Measurements from ENCODE around the gene ARHGAP28.

ARHGAP28 gene

DNA sequence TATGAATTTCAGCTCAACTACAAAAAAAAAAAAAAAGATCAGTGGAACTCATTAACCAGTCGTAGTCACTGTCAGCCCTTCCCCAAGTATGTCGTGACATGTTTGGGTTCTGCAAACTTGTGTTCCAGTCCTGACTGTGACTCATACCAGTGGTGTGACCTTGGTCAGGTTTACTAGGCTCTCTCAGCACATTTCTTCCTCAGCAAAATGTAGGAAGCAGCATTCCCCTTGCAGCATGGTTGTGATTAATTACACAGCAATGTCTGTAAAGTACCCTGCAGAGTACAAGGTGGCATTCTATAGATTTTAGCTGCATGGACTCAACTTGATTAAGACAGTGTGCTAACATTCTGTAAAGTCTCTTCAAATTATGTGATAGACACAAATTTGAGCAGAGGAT, 231.1 kb downstream of the ARHGAP28 start:
- no peak for DNase-seq (ENCODE audit: low read depth in 3 of 3)

DNA sequence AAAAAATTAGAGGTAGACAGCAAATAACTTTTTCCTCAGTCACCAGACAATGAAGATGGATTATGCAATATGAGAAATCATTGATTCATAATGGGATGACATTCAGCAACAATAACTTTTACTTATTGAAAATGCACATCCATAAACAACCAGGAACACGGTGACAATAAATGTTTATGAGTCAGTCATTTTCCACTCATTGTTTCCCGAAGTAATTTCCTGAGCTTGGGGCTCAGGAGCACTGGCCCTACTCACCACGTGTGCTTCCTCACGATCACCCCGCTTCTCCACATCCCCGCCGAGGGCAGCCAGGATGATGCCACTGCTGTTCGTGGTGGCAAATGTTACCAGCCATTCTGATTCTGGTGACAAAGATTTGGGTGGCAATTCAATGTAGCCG, 231.8 kb downstream of the ARHGAP28 start:
- no peak for DNase-seq (ENCODE audit: low read depth in 3 of 3)

DNA sequence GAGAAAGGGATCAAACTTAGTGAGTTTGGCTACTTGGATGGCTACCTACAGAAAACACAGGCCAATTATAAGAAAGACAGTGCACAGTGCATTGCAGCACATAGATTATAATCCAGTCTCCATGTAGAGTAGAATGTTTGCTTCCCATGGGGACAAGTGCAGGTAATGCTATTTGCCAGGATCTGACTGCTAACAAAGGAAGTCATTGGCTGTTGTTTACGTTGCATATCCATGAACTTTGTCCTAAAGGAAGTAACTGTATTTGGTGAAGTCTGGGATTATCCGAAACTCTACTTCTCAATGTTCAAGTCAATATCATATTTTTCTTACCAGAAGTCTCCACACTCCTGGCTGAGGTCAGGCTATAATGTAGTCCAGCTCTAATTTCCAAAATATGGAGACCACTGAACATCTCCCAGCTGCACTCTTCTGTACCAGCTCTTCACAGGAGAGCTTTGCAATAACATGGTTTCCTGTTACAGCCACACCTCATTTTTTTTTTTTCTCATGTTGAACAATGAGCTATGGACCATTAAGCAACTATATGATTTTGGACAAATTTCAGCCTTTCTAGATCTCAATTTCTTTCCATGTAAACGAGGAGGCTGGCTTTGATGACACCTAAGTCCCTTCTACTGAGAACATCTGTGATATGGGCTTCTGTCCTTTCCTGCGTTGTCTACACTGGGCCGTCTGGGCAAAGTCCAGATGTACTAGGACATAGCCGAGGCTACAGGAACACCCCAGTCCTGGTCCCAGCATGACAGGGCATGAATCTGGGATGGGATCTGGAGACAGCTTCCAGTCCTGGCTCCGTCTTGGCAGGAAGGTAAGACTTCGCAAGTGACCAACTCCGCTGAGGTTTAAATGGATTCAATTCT, 233.3 kb downstream of the ARHGAP28 start:
- no peak for DNase-seq (ENCODE audit: low read depth in 3 of 3)

DNA sequence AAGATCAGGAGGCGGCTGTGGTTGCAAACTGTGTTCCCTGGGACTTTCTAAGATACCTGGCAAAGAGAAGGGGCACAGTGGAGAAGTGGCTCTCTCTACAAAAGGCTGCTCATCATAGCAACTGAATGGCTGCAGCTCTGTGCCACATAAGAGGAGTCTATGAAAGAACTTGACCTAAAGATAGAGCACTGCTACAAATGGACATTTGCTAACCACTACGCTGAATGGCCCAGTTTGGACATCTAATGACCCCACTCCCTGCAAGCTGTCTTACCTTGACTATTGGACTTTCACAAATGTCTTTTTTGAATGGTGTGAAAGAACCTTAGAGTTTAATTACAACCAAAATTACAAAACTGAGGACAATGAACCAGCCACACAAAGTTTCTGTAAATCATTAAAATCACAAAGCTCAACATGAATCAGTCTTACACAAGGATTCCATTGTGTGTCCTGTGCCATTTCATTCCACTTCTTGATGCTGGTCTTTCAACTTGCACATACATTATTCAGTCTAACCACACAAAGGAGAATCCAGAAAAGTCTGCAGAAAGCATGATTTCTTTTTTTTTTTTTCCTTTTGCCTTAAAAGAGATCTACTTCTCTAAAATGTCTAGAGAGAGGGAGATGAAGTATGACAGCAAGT, 234.1 kb downstream of the ARHGAP28 start:
- DNase-seq (ENCODE audit: low read depth in 3 of 3), result no peak
